Measurements from ENCODE around the gene TMEM121. TPM values are rescaled to one million over a fixed set of nuclear protein-coding genes. Genes with fewer than 3 reads are reported as not detected.
"Not testable (repeated sequence)": the region's sequence is repeated elsewhere in the genome, so short reads cannot be mapped to it uniquely, and the experiment has no call there.

Gene TMEM121
- total and polyA plus RNA-seq, 7 experiments from 2014 or later = 0.83 to 5.7 (median 3.7) TPM

DNA sequence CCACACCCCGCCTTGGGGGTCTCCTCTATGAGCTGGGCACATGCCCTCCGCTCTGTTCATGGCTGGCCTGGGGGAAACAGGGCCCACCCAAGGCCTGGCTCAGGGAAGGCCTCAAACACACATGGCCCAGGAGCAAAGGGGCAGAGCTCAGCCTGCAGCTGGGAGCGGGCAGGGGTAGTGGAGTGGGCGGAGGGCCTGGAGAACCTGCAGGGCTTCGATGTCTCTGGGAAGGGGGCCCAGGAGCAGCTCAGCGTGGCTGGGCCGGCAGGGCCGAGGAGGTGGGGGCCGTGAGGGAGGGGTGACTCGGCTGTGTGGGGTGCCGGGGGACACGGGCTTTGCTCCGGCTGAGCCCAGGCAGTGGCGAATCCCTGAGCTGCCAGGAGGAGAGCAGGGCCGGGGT, 47.5 kb downstream of the TMEM121 start:
- POLR2A ChIA-PET = not testable (repeated sequence)

GRCh38 chr14:105574411-105574810, 48.0 kb downstream of the TMEM121 start:
- intact Hi-C loops (cut with micrococcal nuclease) = not testable (repeated sequence)

More for the DNA sequence above, 47.5 kb downstream of the TMEM121 start:
- H3K27ac Mint-ChIP-seq; H3K9me3 ChIP-seq (ENCODE audit: control insufficient read depth in 2 of 3, low read length in 3 of 3); H3K36me3 ChIP-seq (ENCODE audit: control insufficient read depth in 2 of 3, insufficient read depth in 3 of 3, low read length in 3 of 3); H3K4me3 ChIP-seq (ENCODE audit: low read length); H3K27me3 ChIP-seq (ENCODE audit: control insufficient read depth in 2 of 2, insufficient read depth in 2 of 2, low read length in 2 of 2); H3K27ac ChIP-seq (ENCODE audit: low read depth, low read length); intact Hi-C loops (cut with micrococcal nuclease); H3K27me3 Mint-ChIP-seq; CTCF ChIA-PET; H3K36me3 Mint-ChIP-seq; DNase-seq; ATAC-seq; H3K4me1 ChIP-seq (ENCODE audit: control insufficient read depth in 2 of 2, insufficient read depth in 2 of 2, low read length in 2 of 2); H3K4me3 Mint-ChIP-seq: not testable (repeated sequence)
- peaks cover 0 to 21% (median 0%) of the 10 kb centered on the region in 11 donors for H3K9me3 Mint-ChIP-seq
- H3K4me1 Mint-ChIP-seq = peaks cover 0 to 20% (median 0%) of the 10 kb centered on the region in 7 donors

DNA sequence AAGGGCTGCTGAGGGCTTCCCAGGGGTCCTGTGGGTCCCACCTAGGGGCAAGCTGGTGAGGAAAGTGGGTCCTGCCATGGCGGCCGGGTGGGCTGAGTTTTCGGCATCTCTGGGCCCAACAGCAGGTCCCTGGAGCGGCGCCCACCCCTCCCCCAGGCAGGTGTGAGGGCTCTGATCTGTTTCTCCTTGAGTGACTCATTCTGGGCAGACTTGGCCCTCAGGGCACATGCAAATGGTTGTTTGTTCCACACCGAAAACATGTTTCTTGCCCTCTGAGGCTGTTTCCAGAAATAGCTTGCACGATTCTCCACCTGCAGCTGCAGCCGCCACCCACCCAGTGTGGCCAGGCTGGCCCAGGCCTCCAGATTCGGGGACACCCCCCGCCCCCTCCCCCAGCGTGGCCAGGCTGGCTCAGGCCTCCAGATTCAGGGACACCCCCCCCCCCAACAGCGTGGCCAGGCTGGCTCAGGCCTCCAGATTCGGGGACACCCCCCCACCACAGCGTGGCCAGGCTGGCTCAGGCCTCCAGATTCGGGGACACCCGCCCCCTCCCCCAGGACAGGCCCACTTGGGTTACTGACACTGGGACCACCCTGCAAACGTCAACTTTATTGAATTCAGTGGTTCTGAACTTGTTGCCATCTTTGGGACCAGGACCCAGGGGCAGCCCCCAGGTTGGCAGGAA, 48.8 kb downstream of the TMEM121 start:
- H3K27me3 Mint-ChIP-seq; H3K9me3 ChIP-seq (ENCODE audit: control insufficient read depth in 2 of 3, low read length in 3 of 3); H3K4me1 ChIP-seq (ENCODE audit: control insufficient read depth in 2 of 2, insufficient read depth in 2 of 2, low read length in 2 of 2); H3K4me3 Mint-ChIP-seq; H3K27ac Mint-ChIP-seq; ATAC-seq; H3K36me3 Mint-ChIP-seq; DNase-seq; intact Hi-C loops (cut with micrococcal nuclease); H3K36me3 ChIP-seq (ENCODE audit: control insufficient read depth in 2 of 3, insufficient read depth in 3 of 3, low read length in 3 of 3); H3K4me3 ChIP-seq (ENCODE audit: low read length); POLR2A ChIA-PET; H3K9me3 Mint-ChIP-seq; H3K27me3 ChIP-seq (ENCODE audit: control insufficient read depth in 2 of 2, insufficient read depth in 2 of 2, low read length in 2 of 2); H3K27ac ChIP-seq (ENCODE audit: low read depth, low read length); CTCF ChIA-PET: not testable (repeated sequence)
- peaks cover 0 to 20% (median 0%) of the 10 kb centered on the region in 7 donors for H3K4me1 Mint-ChIP-seq

More at GRCh38 chr14:105574411-105574810, 48.0 kb downstream of the TMEM121 start:
- H3K36me3 Mint-ChIP-seq; H3K27me3 Mint-ChIP-seq; ATAC-seq; H3K9me3 ChIP-seq (ENCODE audit: control insufficient read depth in 2 of 3, low read length in 3 of 3); H3K27me3 ChIP-seq (ENCODE audit: control insufficient read depth in 2 of 2, insufficient read depth in 2 of 2, low read length in 2 of 2); CTCF ChIA-PET; H3K27ac Mint-ChIP-seq; POLR2A ChIA-PET; H3K4me3 ChIP-seq (ENCODE audit: low read length); H3K27ac ChIP-seq (ENCODE audit: low read depth, low read length); H3K4me1 ChIP-seq (ENCODE audit: control insufficient read depth in 2 of 2, insufficient read depth in 2 of 2, low read length in 2 of 2); H3K4me3 Mint-ChIP-seq; DNase-seq; H3K36me3 ChIP-seq (ENCODE audit: control insufficient read depth in 2 of 3, insufficient read depth in 3 of 3, low read length in 3 of 3): not testable (repeated sequence)
- peaks cover 0 to 20% (median 0%) of the 10 kb centered on the region in 7 donors for H3K4me1 Mint-ChIP-seq
- peaks cover 0 to 15% (median 0%) of the 10 kb centered on the region in 11 donors for H3K9me3 Mint-ChIP-seq

GRCh38 chr14:105576525-105577088, 50.2 kb downstream of the TMEM121 start:
- Histone ChIP-seq H3K9me3 (ENCODE audit: control insufficient read depth in 2 of 3, low read length in 3 of 3) (no peaks in the 10 kb centered on the region), H3K36me3 (ENCODE audit: control insufficient read depth in 2 of 3, insufficient read depth in 3 of 3, low read length in 3 of 3) (no peaks in the 10 kb centered on the region), H3K4me1 (ENCODE audit: control insufficient read depth in 2 of 2, insufficient read depth in 2 of 2, low read length in 2 of 2) (no peaks in the 10 kb centered on the region), H3K4me3 (ENCODE audit: low read length) (no peak overlapping the region), H3K27me3 (ENCODE audit: control insufficient read depth in 2 of 2, insufficient read depth in 2 of 2, low read length in 2 of 2) (no peaks in the 10 kb centered on the region), H3K27ac (ENCODE audit: low read depth, low read length) (no peak overlapping the region)
- CTCF ChIA-PET = no interaction called here
- no peak overlapping the region for H3K4me3 Mint-ChIP-seq
- intact Hi-C loops (cut with micrococcal nuclease) = no loop called here
- peak overlapping the region in 1 of 9 donors; percentile 17 for H3K27ac Mint-ChIP-seq
- peaks cover 0 to 6% (median 0%) of the 10 kb centered on the region in 11 donors for H3K9me3 Mint-ChIP-seq
- H3K36me3 Mint-ChIP-seq = no peaks in the 10 kb centered on the region
- no peak for DNase-seq
- ATAC-seq = no peak
- H3K27me3 Mint-ChIP-seq = no peaks in the 10 kb centered on the region
- H3K4me1 Mint-ChIP-seq = peaks cover 0 to 20% (median 0%) of the 10 kb centered on the region in 7 donors
- POLR2A ChIA-PET = no interaction called here

- peaks cover 0 to 6% (median 0%) of the 10 kb centered on the region in 11 donors for H3K9me3 Mint-ChIP-seq
- H3K27me3 ChIP-seq (ENCODE audit: control insufficient read depth in 2 of 2, insufficient read depth in 2 of 2, low read length in 2 of 2) = no peaks in the 10 kb centered on the region
- peaks cover 0 to 20% (median 0%) of the 10 kb centered on the region in 7 donors for H3K4me1 Mint-ChIP-seq
- peak overlapping the region in 1 of 9 donors; percentile 17 for H3K27ac Mint-ChIP-seq
- CTCF ChIA-PET = no interaction called here
- DNase-seq = no peak
- intact Hi-C loops (cut with micrococcal nuclease) = no loop called here
- no peak overlapping the region for H3K4me3 Mint-ChIP-seq
- H3K9me3 ChIP-seq (ENCODE audit: control insufficient read depth in 2 of 3, low read length in 3 of 3) = no peaks in the 10 kb centered on the region
- H3K4me3 ChIP-seq (ENCODE audit: low read length) = no peak overlapping the region
- no peaks in the 10 kb centered on the region for H3K4me1 ChIP-seq (ENCODE audit: control insufficient read depth in 2 of 2, insufficient read depth in 2 of 2, low read length in 2 of 2)
- POLR2A ChIA-PET = no interaction called here
- H3K27me3 Mint-ChIP-seq = no peaks in the 10 kb centered on the region
- ATAC-seq = no peak
- H3K27ac ChIP-seq (ENCODE audit: low read depth, low read length) = no peak overlapping the region
- H3K36me3 ChIP-seq (ENCODE audit: control insufficient read depth in 2 of 3, insufficient read depth in 3 of 3, low read length in 3 of 3) = no peaks in the 10 kb centered on the region
- no peaks in the 10 kb centered on the region for H3K36me3 Mint-ChIP-seq
Observed at GRCh38 chr14:105577314-105577861, 51.0 kb downstream of the TMEM121 start.

DNA sequence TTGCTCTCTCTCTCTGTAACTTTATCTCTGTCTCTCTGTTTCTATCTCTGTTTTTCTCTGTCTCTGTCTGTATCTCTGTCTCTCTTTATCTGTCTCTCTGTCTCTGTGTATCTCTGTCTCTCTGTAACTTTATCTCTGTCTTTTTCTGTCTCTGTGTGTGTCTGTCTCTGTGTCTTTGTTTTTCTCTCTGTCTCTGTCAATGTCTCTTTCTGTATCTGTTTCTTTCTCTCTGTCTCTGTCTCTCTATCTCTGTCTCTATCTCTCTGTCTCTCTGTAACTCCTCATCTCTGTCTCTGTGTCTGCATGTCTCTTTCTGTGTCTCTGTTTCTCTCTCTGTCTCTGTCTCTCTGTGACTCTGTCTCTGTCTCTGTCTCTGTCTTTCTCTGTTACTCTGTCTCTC, 51.7 kb downstream of the TMEM121 start:
- ATAC-seq (no peak), DNase-seq (no peak)
- intact Hi-C loops (cut with micrococcal nuclease) = no loop called here
- H3K27ac Mint-ChIP-seq = peak overlapping the region in 2 of 9 donors; percentile 17 to 32
- Histone ChIP-seq H3K27me3 (ENCODE audit: control insufficient read depth in 2 of 2, insufficient read depth in 2 of 2, low read length in 2 of 2) (no peaks in the 10 kb centered on the region), H3K9me3 (ENCODE audit: control insufficient read depth in 2 of 3, low read length in 3 of 3) (no peaks in the 10 kb centered on the region), H3K4me1 (ENCODE audit: control insufficient read depth in 2 of 2, insufficient read depth in 2 of 2, low read length in 2 of 2) (no peaks in the 10 kb centered on the region), H3K36me3 (ENCODE audit: control insufficient read depth in 2 of 3, insufficient read depth in 3 of 3, low read length in 3 of 3) (no peaks in the 10 kb centered on the region), H3K4me3 (ENCODE audit: low read length) (no peak overlapping the region), H3K27ac (ENCODE audit: low read depth, low read length) (no peak overlapping the region)
- H3K4me1 Mint-ChIP-seq = peaks cover 0 to 20% (median 0%) of the 10 kb centered on the region in 7 donors
- ChIA-PET CTCF (no interaction called here), POLR2A (no interaction called here)
- peaks cover 0 to 6% (median 0%) of the 10 kb centered on the region in 11 donors for H3K9me3 Mint-ChIP-seq
- H3K4me3 Mint-ChIP-seq = no peak overlapping the region
- no peaks in the 10 kb centered on the region for H3K27me3 Mint-ChIP-seq
- no peaks in the 10 kb centered on the region for H3K36me3 Mint-ChIP-seq

DNA sequence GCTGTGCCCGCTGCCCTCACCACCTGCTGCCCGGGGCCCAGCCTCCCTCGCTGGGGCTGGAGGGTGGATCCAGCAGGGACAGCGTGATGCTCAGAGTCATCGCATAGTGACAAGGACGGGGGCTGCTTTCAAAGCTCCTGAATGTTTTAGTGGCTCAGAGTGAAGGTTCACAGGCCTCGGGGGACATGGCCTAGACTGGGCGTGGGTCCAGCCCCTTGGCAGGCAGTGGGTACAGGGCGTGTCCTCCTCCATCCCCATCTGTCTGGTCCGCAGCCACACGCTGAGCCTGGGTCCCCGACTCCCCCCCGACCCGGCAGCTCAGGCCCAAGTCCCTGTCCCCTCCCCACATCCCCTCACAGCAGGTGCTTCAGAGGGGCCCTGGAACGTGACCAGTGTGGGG, 52.8 kb downstream of the TMEM121 start:
- intact Hi-C loops (cut with micrococcal nuclease); H3K36me3 ChIP-seq (ENCODE audit: control insufficient read depth in 2 of 3, insufficient read depth in 3 of 3, low read length in 3 of 3); H3K27me3 Mint-ChIP-seq: not testable (repeated sequence)

More for the DNA sequence above, 52.8 kb downstream of the TMEM121 start:
- H3K9me3 Mint-ChIP-seq; DNase-seq; H3K4me3 Mint-ChIP-seq; H3K27me3 ChIP-seq (ENCODE audit: control insufficient read depth in 2 of 2, insufficient read depth in 2 of 2, low read length in 2 of 2); H3K36me3 Mint-ChIP-seq; CTCF ChIA-PET; H3K4me3 ChIP-seq (ENCODE audit: low read length); POLR2A ChIA-PET; H3K9me3 ChIP-seq (ENCODE audit: control insufficient read depth in 2 of 3, low read length in 3 of 3); H3K27ac ChIP-seq (ENCODE audit: low read depth, low read length); H3K4me1 ChIP-seq (ENCODE audit: control insufficient read depth in 2 of 2, insufficient read depth in 2 of 2, low read length in 2 of 2); H3K27ac Mint-ChIP-seq: not testable (repeated sequence)
- ATAC-seq = peak; percentile 13
- H3K4me1 Mint-ChIP-seq = peaks cover 0 to 20% (median 0%) of the 10 kb centered on the region in 7 donors

All from naive thymus-derived CD4-positive, alpha-beta T cell (primary cell).